SJCRH30 (cell line): ENCODE measurements around the gene SLAMF6. TPM values are rescaled to one million over a fixed set of nuclear protein-coding genes. Genes with fewer than 3 reads are reported as not detected.

Experiments
- DNase-seq, 2 experiments: peaks; one replicate each; pipeline ENCODE4 v3.0.0-alpha.2; 2015 to 2020
- H3K27ac ChIP-seq: fragments of 250-450 bp; sonication (Bioruptor Pico); 2 replicates; pipeline ENCODE4 v1.5.1; 2020; ENCODE audit warnings: mild to moderate bottlenecking, moderate library complexity
- H3K27me3 ChIP-seq: fragments of 250-450 bp; sonication (Bioruptor Pico); 2 replicates; pipeline ENCODE4 v1.5.1; 2020; ENCODE audit warnings: mild to moderate bottlenecking, moderate library complexity
- H3K36me3 ChIP-seq: fragments of 250-450 bp; sonication (Bioruptor Pico); 2 replicates; pipeline ENCODE4 v1.5.1; 2020; ENCODE audit warnings: mild to moderate bottlenecking, moderate library complexity
- H3K4me1 ChIP-seq: fragments of 250-450 bp; sonication (Bioruptor Pico); 2 replicates; pipeline ENCODE4 v1.5.1; 2020; ENCODE audit warnings: mild to moderate bottlenecking, moderate library complexity
- H3K4me3 ChIP-seq: fragments of 250-450 bp; sonication (Bioruptor Pico); 2 replicates; pipeline ENCODE4 v1.5.1; 2020; ENCODE audit warnings: mild to moderate bottlenecking, moderate library complexity
- H3K9me3 ChIP-seq: fragments of 250-450 bp; sonication (Bioruptor Pico); replicated peaks from 2 replicates; pipeline ENCODE4 v1.5.1; 2020; ENCODE audit warnings: mild to moderate bottlenecking, moderate library complexity
- total RNA-seq: library from RNA; depleted of rRNA; stranded (reverse); fragments of >200 nt; shearing (Covaris generic); gene quantifications from 2 replicates; pipeline ENCODE4 v1.2.3, GENCODE V29; 2014; rRNA removed

The SLAMF6 gene
- total RNA-seq, 1 experiment from 2014 or later: not detected

GRCh38 chr1:160451859-160452232 is 71.2 kb downstream of the SLAMF6 start:
- no peak for DNase-seq
- H3K4me3 ChIP-seq: no peak overlapping the region
- H3K27ac ChIP-seq: no peak overlapping the region
- H3K4me1 ChIP-seq: no peaks in the 10 kb centered on the region
- H3K36me3 ChIP-seq: no peaks in the 10 kb centered on the region
- no peaks in the 10 kb centered on the region for H3K9me3 ChIP-seq
- 0 out of 2 replicates have a peak, but pooled peaks cover 2% of the 10 kb centered on the region for H3K27me3 ChIP-seq

- no peaks in the 10 kb centered on the region for H3K4me1 ChIP-seq
- no peaks in the 10 kb centered on the region for H3K9me3 ChIP-seq
- 0 out of 2 replicates have a peak, but pooled peaks cover 2% of the 10 kb centered on the region for H3K27me3 ChIP-seq
- DNase-seq: no peak
- H3K4me3 ChIP-seq: no peak overlapping the region
- no peaks in the 10 kb centered on the region for H3K36me3 ChIP-seq
- no peak overlapping the region for H3K27ac ChIP-seq
Measured at GRCh38 chr1:160451119-160451858, 71.8 kb downstream of the SLAMF6 start.

GRCh38 chr1:160449494-160449893 is 73.6 kb downstream of the SLAMF6 start:
- Histone ChIP-seq H3K36me3 (no peaks in the 10 kb centered on the region), H3K27ac (no peak overlapping the region), H3K27me3 (0 out of 2 replicates have a peak, but pooled peaks cover 2% of the 10 kb centered on the region), H3K4me1 (no peaks in the 10 kb centered on the region), H3K9me3 (no peaks in the 10 kb centered on the region), H3K4me3 (no peak overlapping the region)
- no peak for DNase-seq

GRCh38 chr1:160446945-160447600 is 76.0 kb downstream of the SLAMF6 start:
- no peak overlapping the region for H3K4me3 ChIP-seq
- no peaks in the 10 kb centered on the region for H3K27me3 ChIP-seq
- no peak for DNase-seq
- H3K9me3 ChIP-seq: no peaks in the 10 kb centered on the region
- H3K27ac ChIP-seq: no peak overlapping the region
- H3K36me3 ChIP-seq: no peaks in the 10 kb centered on the region
- H3K4me1 ChIP-seq: no peaks in the 10 kb centered on the region

GRCh38 chr1:160439718-160440117 is 83.3 kb downstream of the SLAMF6 start:
- Histone ChIP-seq H3K4me1 (no peaks in the 10 kb centered on the region), H3K27me3 (no peaks in the 10 kb centered on the region), H3K27ac (no peak overlapping the region), H3K9me3 (no peaks in the 10 kb centered on the region), H3K4me3 (no peak overlapping the region), H3K36me3 (no peaks in the 10 kb centered on the region)
- no peak for DNase-seq

- no peak for DNase-seq
- Histone ChIP-seq H3K4me3 (no peak overlapping the region), H3K4me1 (no peaks in the 10 kb centered on the region), H3K9me3 (no peaks in the 10 kb centered on the region), H3K27me3 (no peaks in the 10 kb centered on the region), H3K36me3 (no peaks in the 10 kb centered on the region), H3K27ac (no peak overlapping the region)
Measured at GRCh38 chr1:160438935-160439334, 84.1 kb downstream of the SLAMF6 start.

- Histone ChIP-seq H3K27ac (no peak overlapping the region), H3K4me1 (no peaks in the 10 kb centered on the region), H3K27me3 (no peaks in the 10 kb centered on the region), H3K36me3 (no peaks in the 10 kb centered on the region), H3K9me3 (no peaks in the 10 kb centered on the region), H3K4me3 (no peak overlapping the region)
- DNase-seq: no peak
Measured at GRCh38 chr1:160438317-160438918, 84.6 kb downstream of the SLAMF6 start.

- Histone ChIP-seq H3K4me3 (no peak overlapping the region), H3K36me3 (no peaks in the 10 kb centered on the region), H3K27me3 (no peaks in the 10 kb centered on the region), H3K4me1 (no peaks in the 10 kb centered on the region), H3K9me3 (no peaks in the 10 kb centered on the region), H3K27ac (no peak overlapping the region)
- no peak for DNase-seq
Measured at GRCh38 chr1:160437432-160438316, 85.4 kb downstream of the SLAMF6 start.

- DNase-seq: no peak
- H3K4me1 ChIP-seq: no peaks in the 10 kb centered on the region
Measured at GRCh38 chr1:160436966-160437365, 86.1 kb downstream of the SLAMF6 start.

More at GRCh38 chr1:160436966-160437365, 86.1 kb downstream of the SLAMF6 start:
- Histone ChIP-seq H3K36me3 (no peaks in the 10 kb centered on the region), H3K4me3 (no peak overlapping the region), H3K27me3 (no peaks in the 10 kb centered on the region), H3K9me3 (no peaks in the 10 kb centered on the region), H3K27ac (no peak overlapping the region)

Other genes starting within 250 kb of the SLAMF6 start
- 35.2 and 37.2 TPM in 2 replicates for gene PEX19, start 238.1 kb downstream of the SLAMF6 start, total RNA-seq
- gene COPA, start 180.0 kb downstream of the SLAMF6 start, total RNA-seq: 107 TPM in 2 replicates
- 49.3 and 56.9 TPM in 2 replicates for gene NCSTN, start 179.9 kb downstream of the SLAMF6 start, total RNA-seq
- 1.4 and 2.2 TPM in 2 replicates for gene NHLH1, start 156.2 kb downstream of the SLAMF6 start, total RNA-seq
- 11.1 and 12.8 TPM in 2 replicates for gene VANGL2, start 122.7 kb downstream of the SLAMF6 start, total RNA-seq
- not detected in 2 replicates for gene CD84, start 56.2 kb upstream of the SLAMF6 start, total RNA-seq
- not detected in 2 replicates for gene SLAMF1, start 123.8 kb upstream of the SLAMF6 start, total RNA-seq
- not detected in 2 replicates for gene CD48, start 188.6 kb upstream of the SLAMF6 start, total RNA-seq
- not detected in 2 replicates for gene SLAMF7, start 216.0 kb upstream of the SLAMF6 start, total RNA-seq